SH-SY5Y (cell line): ENCODE measurements around the gene PRKCB.

Experiments
- GATA2 ChIP-seq: IDR thresholded peaks from 2 replicates; pipeline ENCODE4 v1.6.1; 2011; ENCODE audit warnings: mild to moderate bottlenecking, low read depth, low read length
- GATA3 ChIP-seq: IDR thresholded peaks from 2 replicates; pipeline ENCODE4 v1.6.1; 2011; ENCODE audit warnings: low read depth, mild to moderate bottlenecking, low read length, moderate library complexity

DNA sequence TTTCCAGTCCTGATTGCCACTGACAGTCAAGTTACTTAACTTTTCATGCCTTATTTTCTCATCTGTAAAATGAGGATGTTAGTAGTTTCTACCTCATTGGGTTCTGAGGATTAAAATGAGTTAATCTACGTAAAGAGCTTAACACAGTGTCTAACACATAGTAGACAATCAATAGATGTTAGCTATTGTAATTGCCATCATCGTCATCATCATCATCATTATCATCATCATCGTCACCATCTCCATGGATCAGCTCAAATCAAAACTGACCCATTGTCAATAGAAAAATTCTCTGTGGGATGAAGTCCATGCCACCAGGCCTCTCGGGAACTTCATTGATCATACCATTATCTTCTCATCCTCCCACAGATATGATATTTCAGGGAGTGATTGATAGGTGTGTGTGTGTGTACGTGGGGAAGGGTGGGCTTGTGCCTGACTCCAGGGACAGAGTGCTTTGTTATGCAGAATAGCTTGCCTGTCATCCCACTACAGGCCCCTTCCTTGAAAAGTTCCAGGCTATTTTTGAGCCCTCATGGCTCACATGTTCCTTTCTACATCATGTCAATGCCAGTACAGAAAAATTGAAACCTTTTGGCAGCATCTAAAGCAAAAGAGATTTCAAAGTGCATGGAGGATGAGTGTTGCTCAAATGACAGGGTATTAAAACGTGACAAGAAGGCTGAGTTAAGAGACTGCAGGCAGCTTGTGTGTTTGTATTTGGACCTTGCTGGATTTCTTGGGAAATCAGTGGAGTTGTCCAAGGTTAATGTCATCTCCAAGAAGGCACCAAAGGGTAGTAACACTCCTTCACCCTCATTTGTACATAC is 133.9 kb downstream of the PRKCB start:
- TF ChIP-seq GATA2, result no peak
- TF ChIP-seq GATA3, result no peak
